Dermis blood vessel endothelial cell (primary cell): ENCODE data around the gene KIF1A. TPM values are rescaled to one million over a fixed set of nuclear protein-coding genes. Genes with fewer than 3 reads are reported as not detected.
"Not testable (repeated sequence)": the region's sequence is repeated elsewhere in the genome, so short reads cannot be mapped to it uniquely, and the experiment has no call there.

Experiments used
- DNase-seq: peaks from one replicate; pipeline ENCODE4 v3.0.0; 2010
- total RNA-seq: library from RNA; depleted of rRNA; stranded (reverse); fragments of >200 nt; gene quantifications from 2 replicates; pipeline ENCODE4 v1.2.3, GENCODE V29; 2014

Gene KIF1A
- total RNA-seq, 1 donor from 2014 or later = not detected

DNA sequence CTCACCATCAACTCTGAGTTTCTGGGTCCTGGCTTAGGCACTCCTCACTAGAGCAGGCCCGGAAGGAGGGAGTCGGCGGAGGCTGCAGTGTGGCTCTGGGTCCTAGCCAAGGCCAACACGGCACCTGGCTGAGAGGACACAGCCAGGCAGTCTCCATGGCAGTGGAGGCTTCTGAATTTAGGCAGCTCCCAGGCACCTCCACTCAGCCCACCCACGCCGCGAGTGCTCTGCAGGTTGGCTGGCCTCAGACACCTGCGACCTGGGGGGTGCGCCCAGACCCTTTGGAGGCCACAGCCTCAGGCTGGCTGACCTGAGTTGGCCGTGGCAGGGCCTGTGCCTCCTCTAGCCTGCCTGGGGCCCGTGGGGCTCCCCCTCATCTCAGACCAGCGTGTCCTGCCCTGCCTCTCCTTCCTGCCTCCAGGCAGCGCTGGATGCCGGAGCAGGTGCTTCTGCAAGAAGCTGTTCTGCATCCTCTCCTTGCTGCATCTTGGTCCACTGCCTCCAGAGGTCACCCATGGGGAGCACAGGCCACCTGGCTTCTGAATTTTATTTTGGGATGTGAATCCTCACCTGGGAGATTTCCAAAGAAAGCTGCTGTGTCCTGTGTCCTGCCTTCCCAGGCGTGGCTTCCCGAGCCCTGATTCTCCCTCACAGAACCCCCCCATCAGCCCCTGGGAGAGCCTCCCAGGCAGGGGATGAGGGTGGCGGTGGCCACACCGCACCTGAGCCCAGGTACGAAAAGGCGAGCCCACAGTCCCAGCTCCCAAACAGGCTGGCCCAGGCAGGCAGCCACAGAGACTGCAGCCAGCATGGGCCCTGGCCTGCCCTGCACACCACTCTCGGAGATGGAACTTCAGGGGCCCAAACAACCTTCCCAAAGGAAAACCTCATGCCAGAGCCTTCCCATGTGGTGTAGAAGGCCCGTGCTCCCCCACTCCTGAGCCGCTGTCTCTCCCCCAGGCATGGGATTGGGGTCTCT lies 105.0 kb downstream of the KIF1A start:
- DNase-seq = no peak

GRCh38 chr2:240713928-240714746 lies 105.9 kb downstream of the KIF1A start:
- DNase-seq = no peak

- no peak for DNase-seq
These were observed 106.7 kb downstream of the KIF1A start for GRCh38 chr2:240713071-240713927.

GRCh38 chr2:240712121-240712520 lies 107.9 kb downstream of the KIF1A start:
- DNase-seq = no peak

DNA sequence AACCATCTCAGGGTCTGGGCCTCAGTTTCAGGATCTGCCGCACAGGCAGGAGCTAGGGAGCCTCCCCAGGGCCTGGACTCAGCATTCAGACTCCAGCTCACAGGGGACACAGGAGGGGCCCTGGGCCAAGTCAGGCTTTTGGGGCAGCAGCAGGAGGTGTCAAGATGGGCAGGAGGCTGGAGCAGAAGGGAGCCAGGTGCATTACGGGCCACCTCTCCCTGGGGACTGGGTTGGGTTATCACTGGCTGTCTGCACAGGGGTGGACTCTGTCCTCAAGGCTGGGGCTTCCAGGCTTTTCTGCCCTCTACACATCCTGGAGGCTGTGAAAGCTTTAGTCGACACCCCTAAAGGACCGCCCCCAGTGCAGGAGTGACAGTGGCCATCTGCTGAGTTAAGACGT lies 108.3 kb downstream of the KIF1A start:
- no peak for DNase-seq

DNA sequence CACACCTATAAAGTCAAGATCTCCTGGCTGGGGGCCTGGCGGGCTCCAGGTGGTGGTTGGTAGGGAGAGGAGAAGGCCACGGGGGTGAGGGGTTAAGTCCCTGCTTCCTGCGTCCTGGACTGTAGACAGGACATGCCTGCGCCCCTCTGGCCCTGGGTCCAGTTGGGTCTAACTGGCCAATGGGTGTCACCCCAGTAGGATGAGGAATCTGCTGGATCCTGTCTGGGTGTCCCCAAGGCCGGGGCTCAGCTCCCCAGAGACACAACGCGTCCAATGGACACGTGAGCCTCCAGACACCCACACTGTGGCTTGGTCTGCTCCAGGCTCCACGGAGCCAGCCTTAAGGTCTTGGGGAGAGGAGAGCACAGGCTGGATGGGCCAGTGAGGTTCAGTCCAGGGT lies 108.7 kb downstream of the KIF1A start:
- no peak for DNase-seq

GRCh38 chr2:240708457-240708856 lies 111.6 kb downstream of the KIF1A start:
- no peak for DNase-seq

GRCh38 chr2:240707821-240708220 lies 112.2 kb downstream of the KIF1A start:
- DNase-seq = no peak

GRCh38 chr2:240707043-240707756 lies 112.8 kb downstream of the KIF1A start:
- DNase-seq = no peak

GRCh38 chr2:240705204-240705791 lies 114.7 kb downstream of the KIF1A start:
- DNase-seq = no peak

DNA sequence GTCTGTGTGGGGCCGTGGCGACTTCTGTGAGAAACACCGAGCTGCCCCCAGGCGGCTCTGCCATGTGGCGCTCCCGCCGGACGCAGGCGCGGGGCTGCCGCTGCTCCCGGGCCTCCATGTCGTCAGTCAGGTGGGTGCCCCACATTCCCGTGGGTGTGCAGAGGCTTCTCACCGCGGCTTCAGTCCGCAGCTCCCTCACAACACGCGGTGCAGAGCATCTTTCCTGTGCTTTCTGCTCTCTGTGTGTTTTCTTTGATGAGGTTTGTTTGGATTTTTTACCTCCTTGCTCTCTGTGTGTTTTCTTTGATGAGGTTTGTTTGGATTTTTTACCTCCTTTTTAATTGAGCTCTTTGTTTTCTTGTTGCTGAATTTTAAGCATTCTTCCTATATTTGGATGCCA lies 115.4 kb downstream of the KIF1A start:
- no peak for DNase-seq

DNA sequence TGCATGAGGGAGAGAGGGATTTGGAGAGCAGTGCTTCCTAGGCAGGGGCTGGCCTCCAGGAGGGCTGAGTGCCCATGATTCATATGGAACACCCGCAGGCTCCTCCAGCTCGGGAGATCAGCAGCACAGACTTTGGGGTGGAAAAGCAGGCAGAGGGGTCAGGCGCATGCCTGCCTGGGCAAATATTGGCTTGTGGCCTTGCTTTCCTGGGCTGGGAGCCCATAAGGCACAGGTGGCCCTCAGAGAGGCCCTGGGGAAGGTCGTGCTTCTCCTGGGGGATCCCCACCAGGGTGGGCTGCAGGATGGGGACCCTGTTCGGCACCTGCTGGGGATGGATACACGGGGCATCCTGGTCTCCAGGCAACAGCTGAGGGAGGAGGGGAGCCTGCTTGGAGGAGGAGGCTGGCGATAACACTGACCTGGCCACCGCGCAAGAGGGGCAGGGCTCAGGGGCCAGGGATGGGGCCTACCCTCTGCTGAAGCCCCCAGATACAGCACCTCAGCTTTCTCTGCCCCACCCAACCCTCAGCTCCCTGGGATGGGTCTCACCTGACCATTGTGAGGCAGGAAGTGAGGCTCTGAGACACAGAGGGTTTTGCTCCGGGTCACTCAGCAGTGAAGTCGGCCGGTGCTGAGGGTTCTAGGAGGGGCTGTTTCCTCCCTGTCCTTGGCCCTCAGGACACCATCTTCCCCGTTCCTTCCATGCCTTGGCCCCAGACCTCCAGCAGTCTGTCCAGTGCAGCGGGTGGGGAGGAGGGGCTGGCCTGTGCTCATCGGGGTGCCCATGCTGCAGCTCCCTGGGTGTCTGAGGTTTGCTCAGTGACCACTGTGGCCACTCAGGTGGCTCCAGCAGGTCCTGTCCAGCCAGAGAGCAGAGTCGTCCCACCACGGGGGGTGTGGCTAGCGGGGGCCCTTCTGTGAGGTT lies 116.3 kb downstream of the KIF1A start:
- no peak for DNase-seq

- DNase-seq = no peak
These were observed 117.4 kb downstream of the KIF1A start for GRCh38 chr2:240702640-240703011.

GRCh38 chr2:240701736-240702639 lies 118.0 kb downstream of the KIF1A start:
- no peak for DNase-seq

DNA sequence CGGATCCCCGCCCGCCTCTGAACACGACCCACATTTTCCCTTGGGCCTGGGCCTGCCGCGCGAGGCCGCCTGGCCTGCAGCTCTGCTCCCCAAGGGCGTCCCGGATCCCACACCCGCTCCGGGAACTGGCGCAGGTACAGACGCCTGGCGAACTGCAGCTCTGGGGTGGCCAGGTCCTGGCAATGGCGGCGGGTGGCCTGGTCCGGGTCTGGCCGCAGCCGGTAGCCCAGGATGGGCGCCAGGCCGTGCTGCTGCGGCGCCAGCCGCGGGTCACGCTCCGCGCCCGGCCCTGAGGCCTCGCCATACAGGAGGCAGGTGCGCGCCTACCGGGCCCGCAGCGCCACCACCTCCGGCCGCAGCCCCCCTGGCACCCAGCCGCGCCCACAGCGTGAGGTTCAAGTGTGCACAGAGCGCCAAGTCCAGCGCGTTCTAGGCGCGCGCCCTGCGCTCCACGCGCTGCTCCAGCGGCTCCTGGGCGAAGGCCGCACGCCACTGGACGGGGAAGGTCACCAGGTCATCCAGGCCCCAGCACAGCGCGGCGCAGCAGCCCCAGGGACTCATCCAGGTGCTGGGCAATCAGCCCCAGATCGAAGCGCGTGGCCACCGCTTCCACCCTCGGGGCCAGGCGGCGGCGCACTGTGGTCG lies 118.8 kb downstream of the KIF1A start:
- DNase-seq = no peak

- DNase-seq = not testable (repeated sequence)
These were observed 119.4 kb downstream of the KIF1A start for GRCh38 chr2:240700616-240701015.

- DNase-seq = not testable (repeated sequence)
These were observed 120.2 kb downstream of the KIF1A start for GRCh38 chr2:240699835-240700234.

DNA sequence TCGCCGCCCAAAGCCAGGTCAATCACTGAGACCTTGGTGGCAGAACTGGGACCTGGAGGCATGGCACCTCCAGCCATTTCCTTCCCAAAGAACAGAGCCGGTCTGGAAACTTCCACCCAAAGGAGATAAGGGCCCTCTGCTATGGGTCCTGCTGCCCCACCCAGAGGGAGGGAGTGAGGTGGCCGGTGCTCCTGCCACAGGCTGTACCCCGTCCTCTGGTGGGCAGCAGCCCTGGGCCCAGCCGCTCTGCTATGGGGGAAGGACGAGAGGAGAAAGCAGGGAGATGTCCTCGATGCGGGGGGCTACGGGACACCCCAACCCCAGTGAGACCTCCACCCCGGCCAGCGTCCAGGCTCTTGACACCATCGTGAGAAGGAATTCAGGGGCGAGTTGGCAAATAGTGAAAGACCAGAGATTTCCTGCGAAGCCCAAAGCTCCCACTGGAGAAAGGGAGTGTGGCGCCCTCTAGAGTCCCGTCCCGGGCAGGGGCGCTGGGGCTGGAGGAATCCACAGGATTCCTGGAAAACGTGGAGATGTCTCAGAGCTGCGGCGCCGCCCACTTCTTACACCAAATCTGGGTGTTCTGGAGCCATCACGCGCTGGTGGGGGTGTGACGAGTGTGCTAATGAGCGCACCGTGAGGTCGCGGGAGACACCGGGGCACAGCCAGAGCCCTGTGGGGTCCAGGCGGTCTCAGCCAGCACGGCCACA lies 121.0 kb downstream of the KIF1A start:
- not testable (repeated sequence) for DNase-seq
